ENCODE results near the gene POLR1G. TPM values are rescaled to one million over a fixed set of nuclear protein-coding genes. Genes with fewer than 3 reads are reported as not detected.

POLR1G gene
- polyA plus RNA-seq, 2 of the 4 experiments (the other 2 are of a cell fraction), result 15.1 to 31.2 TPM

GRCh38 chr19:45439569-45440258, 33.3 kb downstream of the POLR1G start (continued):
- TF ChIP-seq ZSCAN20 (CRISPR knock-in tag; IDR thresholded peaks at IDR 0.05) (no peak), HOXB13 (CRISPR knock-in tag; IDR thresholded peaks at IDR 0.05; ENCODE audit: low read depth) (no peak), HEYL (CRISPR knock-in tag; IDR thresholded peaks at IDR 0.05) (no peak), HOXA7 (CRISPR knock-in tag; IDR thresholded peaks at IDR 0.05) (no peak), CBX2 (IDR thresholded peaks at IDR 0.05; ENCODE audit: borderline replicate concordance, low read depth) (no peak), POLR2AphosphoS2 (conservative IDR thresholded peaks at IDR 0.05; ENCODE audit: low read length) (no peak), EP300 (IDR thresholded peaks at IDR 0.05) (no peak), CEBPB (IDR thresholded peaks at IDR 0.05) (no peak), CHD4 (IDR thresholded peaks at IDR 0.05; ENCODE audit: borderline replicate concordance) (no peak), USF2 (IDR thresholded peaks at IDR 0.05) (no peak), ZFP36 (IDR thresholded peaks at IDR 0.05; ENCODE audit: borderline replicate concordance, partially characterized antibody) (peak; percentile 39), MYC (IDR thresholded peaks at IDR 0.05; ENCODE audit: borderline replicate concordance, low read length) (no peak; the same call in 1 of the 2 replicates)
- TF ChIP-seq, protein P1, sequence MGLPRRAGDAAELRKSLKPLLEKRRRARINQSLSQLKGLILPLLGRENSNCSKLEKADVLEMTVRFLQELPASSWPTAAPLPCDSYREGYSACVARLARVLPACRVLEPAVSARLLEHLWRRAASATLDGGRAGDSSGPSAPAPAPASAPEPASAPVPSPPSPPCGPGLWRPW (IDR thresholded peaks at IDR 0.05), result no peak
- TF ChIP-seq, protein P2, sequence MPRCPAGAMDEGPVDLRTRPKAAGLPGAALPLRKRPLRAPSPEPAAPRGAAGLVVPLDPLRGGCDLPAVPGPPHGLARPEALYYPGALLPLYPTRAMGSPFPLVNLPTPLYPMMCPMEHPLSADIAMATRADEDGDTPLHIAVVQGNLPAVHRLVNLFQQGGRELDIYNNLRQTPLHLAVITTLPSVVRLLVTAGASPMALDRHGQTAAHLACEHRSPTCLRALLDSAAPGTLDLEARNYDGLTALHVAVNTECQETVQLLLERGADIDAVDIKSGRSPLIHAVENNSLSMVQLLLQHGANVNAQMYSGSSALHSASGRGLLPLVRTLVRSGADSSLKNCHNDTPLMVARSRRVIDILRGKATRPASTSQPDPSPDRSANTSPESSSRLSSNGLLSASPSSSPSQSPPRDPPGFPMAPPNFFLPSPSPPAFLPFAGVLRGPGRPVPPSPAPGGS (IDR thresholded peaks at IDR 0.05), result no peak; the same call in 2 of the 3 replicates
- TF ChIP-seq, protein P3, sequence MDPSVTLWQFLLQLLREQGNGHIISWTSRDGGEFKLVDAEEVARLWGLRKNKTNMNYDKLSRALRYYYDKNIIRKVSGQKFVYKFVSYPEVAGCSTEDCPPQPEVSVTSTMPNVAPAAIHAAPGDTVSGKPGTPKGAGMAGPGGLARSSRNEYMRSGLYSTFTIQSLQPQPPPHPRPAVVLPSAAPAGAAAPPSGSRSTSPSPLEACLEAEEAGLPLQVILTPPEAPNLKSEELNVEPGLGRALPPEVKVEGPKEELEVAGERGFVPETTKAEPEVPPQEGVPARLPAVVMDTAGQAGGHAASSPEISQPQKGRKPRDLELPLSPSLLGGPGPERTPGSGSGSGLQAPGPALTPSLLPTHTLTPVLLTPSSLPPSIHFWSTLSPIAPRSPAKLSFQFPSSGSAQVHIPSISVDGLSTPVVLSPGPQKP (IDR thresholded peaks at IDR 0.05; ENCODE audit: low read depth, low read length), result peak; percentile 83; the same call in 1 of the 2 replicates
- TF ChIP-seq, protein P4, sequence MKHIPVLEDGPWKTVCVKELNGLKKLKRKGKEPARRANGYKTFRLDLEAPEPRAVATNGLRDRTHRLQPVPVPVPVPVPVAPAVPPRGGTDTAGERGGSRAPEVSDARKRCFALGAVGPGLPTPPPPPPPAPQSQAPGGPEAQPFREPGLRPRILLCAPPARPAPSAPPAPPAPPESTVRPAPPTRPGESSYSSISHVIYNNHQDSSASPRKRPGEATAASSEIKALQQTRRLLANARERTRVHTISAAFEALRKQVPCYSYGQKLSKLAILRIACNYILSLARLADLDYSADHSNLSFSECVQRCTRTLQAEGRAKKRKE (CRISPR knock-in tag; IDR thresholded peaks at IDR 0.05; ENCODE audit: low read depth), result no peak

GRCh38 chr19:45440259-45440638, 33.8 kb downstream of the POLR1G start:
- ATAC-seq (0 out of 6 replicates have a peak, but pooled peaks of 1 of the 2 experiments have one; percentile 0), FAIRE-seq (no peak), DNase-seq (ENCODE audit: low read depth in 1 of 2, low spot score in 1 of 2) (no peak)
- Histone ChIP-seq H3K4me3 (peak overlapping the region; percentile 52), H3K27ac (peak overlapping the region; percentile 80 to 95), H3K9me3 (no peaks in the 10 kb centered on the region), H3K4me2 (peak overlapping the region; percentile 73), H3K4me1 (peaks cover 31% of the 10 kb centered on the region)
- ChIA-PET POLR2A (interaction anchor here (1.0 to 4.6 kb wide), 5 partner anchors 12 to 202 kb away, joined by 3 to 40 read pairs (median 9); partner anchors contain the start of gene FOSB), CTCF (interaction anchor here (0.6 to 27.6 kb wide), 40 partner anchors 9 to 356 kb away, joined by 3 to 1883 read pairs (median 6); partner anchors contain the start of genes ERCC1, FBXO46, FOSB and PPM1N)
- WGBS (ENCODE audit: missing lambda C conversion rate), result 83% methylated on average over 9 of the region's 9 CpGs
- no peak for TF ChIP-seq PBX3 (IDR thresholded peaks at IDR 0.05)
- TF ChIP-seq, protein P3 (IDR thresholded peaks at IDR 0.05; ENCODE audit: low read depth, low read length), result no peak

Data from A549 (cell line).